Mesodermal cell (in vitro differentiated cells): Measurements from ENCODE around the gene BCAM.

Experiments
- H3K27ac ChIP-seq: 2 replicates; pipeline ENCODE4 v1.7.0; 2013; ENCODE audit warnings: mild to moderate bottlenecking, low read depth, low read length, moderate library complexity; ENCODE audit not compliant: severe bottlenecking
- H3K36me3 ChIP-seq: 2 replicates; pipeline ENCODE4 v1.7.1; 2013; ENCODE audit warnings: mild to moderate bottlenecking, low read length, moderate library complexity; ENCODE audit not compliant: control insufficient read depth, insufficient read depth
- H3K4me1 ChIP-seq: one replicate; pipeline ENCODE4 v1.7.1; 2013; ENCODE audit warnings: mild to moderate bottlenecking, low read length; ENCODE audit not compliant: insufficient read depth, control insufficient read depth, poor library complexity, severe bottlenecking
- H3K4me3 ChIP-seq: 2 replicates; pipeline ENCODE4 v1.7.0; 2013; ENCODE audit warnings: low read length, control low read depth, mild to moderate bottlenecking; ENCODE audit not compliant: insufficient read depth, poor library complexity, severe bottlenecking; ENCODE audit errors: extremely low read depth
- H3K9me3 ChIP-seq: 2 replicates; pipeline ENCODE4 v1.7.1; 2013; ENCODE audit warnings: mild to moderate bottlenecking, low read length, moderate library complexity; ENCODE audit not compliant: control insufficient read depth
- WGBS, 2 experiments: methylation state at CpG; one replicate each; pipeline ENCODE4 v1.1.5; 2013; ENCODE audit warnings: missing lambda C conversion rate in 2 of 2; ENCODE audit not compliant: insufficient coverage in 2 of 2; 5-methylcytosine and 5-hydroxymethylcytosine counted together

Gene BCAM

GRCh38 chr19:44809577-44810233 lies 802 bp downstream of the BCAM start:
- no peak overlapping the region for H3K27ac ChIP-seq
- peaks cover 13% of the 10 kb centered on the region for H3K4me1 ChIP-seq
- H3K9me3 ChIP-seq, result no peaks in the 10 kb centered on the region
- WGBS, 2 experiments, result 58 to 100% methylated on average over 1 to 2 of the region's 7 CpGs
- peak overlapping the region; percentile 45 for H3K4me3 ChIP-seq
- H3K36me3 ChIP-seq, result no peaks in the 10 kb centered on the region

GRCh38 chr19:44810234-44811121 lies 1.6 kb downstream of the BCAM start:
- WGBS, 2 experiments, result 79 to 86% methylated on average over 6 of the region's 13 CpGs
- H3K4me1 ChIP-seq, result peaks cover 13% of the 10 kb centered on the region
- H3K27ac ChIP-seq, result no peak overlapping the region
- H3K36me3 ChIP-seq, result no peaks in the 10 kb centered on the region
- H3K4me3 ChIP-seq, result no peak overlapping the region
- no peaks in the 10 kb centered on the region for H3K9me3 ChIP-seq

GRCh38 chr19:44811122-44811419 lies 2.2 kb downstream of the BCAM start:
- H3K4me3 ChIP-seq, result no peak overlapping the region
- H3K9me3 ChIP-seq, result no peaks in the 10 kb centered on the region
- 91 to 98% methylated on average over 7 of the region's 7 CpGs for WGBS, 2 experiments
- no peaks in the 10 kb centered on the region for H3K36me3 ChIP-seq
- no peak overlapping the region for H3K27ac ChIP-seq
- peaks cover 13% of the 10 kb centered on the region for H3K4me1 ChIP-seq

- Histone ChIP-seq H3K9me3 (no peaks in the 10 kb centered on the region), H3K27ac (no peak overlapping the region), H3K36me3 (no peaks in the 10 kb centered on the region), H3K4me1 (peaks cover 13% of the 10 kb centered on the region), H3K4me3 (no peak overlapping the region)
- 92 to 95% methylated on average over 27 of the region's 28 CpGs for WGBS, 2 experiments
Observed at GRCh38 chr19:44812142-44812718, 3.3 kb downstream of the BCAM start.

- 92% methylated on average over 25 to 37 of the region's 38 CpGs for WGBS, 2 experiments
- Histone ChIP-seq H3K4me1 (peaks cover 10% of the 10 kb centered on the region), H3K27ac (no peak overlapping the region), H3K4me3 (no peak overlapping the region), H3K9me3 (no peaks in the 10 kb centered on the region), H3K36me3 (no peaks in the 10 kb centered on the region)
Observed at GRCh38 chr19:44813070-44813840, 4.4 kb downstream of the BCAM start.

GRCh38 chr19:44813841-44814470 lies 5.1 kb downstream of the BCAM start:
- WGBS, 2 experiments, result 93 to 94% methylated on average over 14 to 16 of the region's 16 CpGs
- H3K4me3 ChIP-seq, result no peak overlapping the region
- H3K4me1 ChIP-seq, result peaks cover 5% of the 10 kb centered on the region
- no peaks in the 10 kb centered on the region for H3K36me3 ChIP-seq
- no peaks in the 10 kb centered on the region for H3K9me3 ChIP-seq
- H3K27ac ChIP-seq, result no peak overlapping the region

- Histone ChIP-seq H3K27ac (no peak overlapping the region), H3K4me1 (peaks cover under 1% of the 10 kb centered on the region), H3K36me3 (no peaks in the 10 kb centered on the region), H3K4me3 (no peak overlapping the region), H3K9me3 (no peaks in the 10 kb centered on the region)
- 87 to 98% methylated on average over 12 to 14 of the region's 17 CpGs for WGBS, 2 experiments
Observed at GRCh38 chr19:44814517-44814916, 5.6 kb downstream of the BCAM start.

- H3K36me3 ChIP-seq, result no peaks in the 10 kb centered on the region
- no peak overlapping the region for H3K27ac ChIP-seq
- no peak overlapping the region for H3K4me3 ChIP-seq
- no peaks in the 10 kb centered on the region for H3K9me3 ChIP-seq
- WGBS, 2 experiments, result 86 to 100% methylated on average over 1 to 2 of the region's 2 CpGs
- no peaks in the 10 kb centered on the region for H3K4me1 ChIP-seq
Observed at GRCh38 chr19:44816301-44816700, 7.4 kb downstream of the BCAM start.

GRCh38 chr19:44817725-44818465 lies 9.0 kb downstream of the BCAM start:
- H3K36me3 ChIP-seq, result no peaks in the 10 kb centered on the region
- 87 to 96% methylated on average over 6 to 7 of the region's 8 CpGs for WGBS, 2 experiments
- no peak overlapping the region for H3K4me3 ChIP-seq
- H3K9me3 ChIP-seq, result no peaks in the 10 kb centered on the region
- H3K4me1 ChIP-seq, result no peaks in the 10 kb centered on the region
- no peak overlapping the region for H3K27ac ChIP-seq
